Measurements from ENCODE around the gene TIMM29.
A peak's percentile ranks its signal among the peaks of the same experiment; 100 is the strongest.

TIMM29 gene

DNA sequence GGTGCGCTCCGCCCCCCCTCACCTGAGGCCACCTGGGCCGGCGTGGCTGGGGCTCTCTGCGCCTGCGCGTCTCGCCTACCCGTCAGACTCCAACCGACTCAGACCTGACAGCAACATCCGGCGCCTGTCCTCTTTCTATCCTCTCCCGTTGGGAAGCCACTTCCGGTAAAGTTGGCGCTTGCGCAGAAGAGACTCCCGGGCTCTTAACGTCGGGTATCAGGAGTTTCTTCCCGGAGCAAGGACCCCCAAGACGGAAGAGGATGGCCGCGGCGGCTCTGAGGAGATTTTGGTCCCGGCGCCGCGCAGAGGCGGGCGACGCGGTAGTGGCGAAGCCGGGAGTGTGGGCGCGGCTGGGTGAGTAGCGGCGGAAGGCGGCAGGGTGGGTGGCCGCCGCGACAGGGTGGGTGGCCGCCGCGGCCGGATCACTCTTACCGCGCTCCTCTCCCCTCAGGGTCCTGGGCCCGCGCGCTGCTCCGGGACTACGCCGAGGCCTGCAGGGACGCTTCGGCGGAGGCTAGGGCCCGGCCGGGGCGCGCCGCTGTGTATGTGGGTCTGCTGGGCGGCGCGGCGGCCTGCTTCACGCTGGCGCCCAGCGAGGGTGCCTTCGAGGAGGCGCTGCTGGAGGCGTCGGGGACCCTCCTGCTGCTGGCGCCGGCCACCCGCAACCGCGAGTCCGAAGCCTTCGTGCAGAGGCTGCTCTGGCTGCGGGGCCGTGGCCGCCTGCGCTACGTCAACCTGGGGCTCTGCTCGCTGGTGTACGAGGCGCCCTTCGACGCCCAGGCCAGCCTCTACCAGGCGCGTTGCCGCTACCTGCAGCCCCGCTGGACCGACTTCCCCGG is at the start of gene TIMM29, which contains the start of gene YIPF2:
Gene TIMM29 (plus strand): TSS at position 249 of the 839 bp plus-strand sequence. CDS start 12 bp downstream, at position 261.
Gene YIPF2 (minus strand): TSS at position 77 of the 839 bp plus-strand sequence. CDS start 229 bp downstream, outside the sequence.
- H3K27ac ChIP-seq (ENCODE audit: low read depth, low read length) = peak within 1 kb of the TSS; percentile 17
- TF ChIP-seq, protein P1, sequence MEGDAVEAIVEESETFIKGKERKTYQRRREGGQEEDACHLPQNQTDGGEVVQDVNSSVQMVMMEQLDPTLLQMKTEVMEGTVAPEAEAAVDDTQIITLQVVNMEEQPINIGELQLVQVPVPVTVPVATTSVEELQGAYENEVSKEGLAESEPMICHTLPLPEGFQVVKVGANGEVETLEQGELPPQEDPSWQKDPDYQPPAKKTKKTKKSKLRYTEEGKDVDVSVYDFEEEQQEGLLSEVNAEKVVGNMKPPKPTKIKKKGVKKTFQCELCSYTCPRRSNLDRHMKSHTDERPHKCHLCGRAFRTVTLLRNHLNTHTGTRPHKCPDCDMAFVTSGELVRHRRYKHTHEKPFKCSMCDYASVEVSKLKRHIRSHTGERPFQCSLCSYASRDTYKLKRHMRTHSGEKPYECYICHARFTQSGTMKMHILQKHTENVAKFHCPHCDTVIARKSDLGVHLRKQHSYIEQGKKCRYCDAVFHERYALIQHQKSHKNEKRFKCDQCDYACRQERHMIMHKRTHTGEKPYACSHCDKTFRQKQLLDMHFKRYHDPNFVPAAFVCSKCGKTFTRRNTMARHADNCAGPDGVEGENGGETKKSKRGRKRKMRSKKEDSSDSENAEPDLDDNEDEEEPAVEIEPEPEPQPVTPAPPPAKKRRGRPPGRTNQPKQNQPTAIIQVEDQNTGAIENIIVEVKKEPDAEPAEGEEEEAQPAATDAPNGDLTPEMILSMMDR (IDR thresholded peaks at IDR 0.05; ENCODE audit: low read depth, low read length, poor library complexity, severe bottlenecking) = no peak
- no peak for TF ChIP-seq EZH2phosphoT487 (IDR thresholded peaks at IDR 0.05; ENCODE audit: borderline replicate concordance, low read length)
- H3K4me2 ChIP-seq (ENCODE audit: low read length) = peak within 1 kb of the TSS; percentile 86
- peaks cover 5% of the 10 kb centered on the region; the same call in 1 of the 2 replicates for H4K20me1 ChIP-seq (ENCODE audit: control insufficient read depth, insufficient read depth, low read depth, low read length)
- H3F3A ChIP-seq (ENCODE audit: control insufficient read depth, insufficient read depth) = peaks cover 2% of the 10 kb centered on the region; the same call in 1 of the 2 replicates
- H3K9me2 ChIP-seq (replicated peaks; ENCODE audit: control insufficient read depth, low read length) = no peaks in the 10 kb centered on the region
- H3K79me2 ChIP-seq (ENCODE audit: control insufficient read depth, low read length) = peaks cover 42% of the 10 kb centered on the region
- no peaks in the 10 kb centered on the region for H3K9me3 ChIP-seq (ENCODE audit: control insufficient read depth, insufficient read depth, low read length)
- peaks cover 19% of the 10 kb centered on the region for H3K36me3 ChIP-seq (ENCODE audit: control insufficient read depth, low read length)
- peak within 1 kb of the TSS; percentile 86 for H3K4me3 ChIP-seq (ENCODE audit: low read length)
- H3K4me1 ChIP-seq (ENCODE audit: control insufficient read depth, low read length) = peaks cover 15% of the 10 kb centered on the region
- no peaks in the 10 kb centered on the region for H3K27me3 ChIP-seq (ENCODE audit: control insufficient read depth, low read length)

DNA sequence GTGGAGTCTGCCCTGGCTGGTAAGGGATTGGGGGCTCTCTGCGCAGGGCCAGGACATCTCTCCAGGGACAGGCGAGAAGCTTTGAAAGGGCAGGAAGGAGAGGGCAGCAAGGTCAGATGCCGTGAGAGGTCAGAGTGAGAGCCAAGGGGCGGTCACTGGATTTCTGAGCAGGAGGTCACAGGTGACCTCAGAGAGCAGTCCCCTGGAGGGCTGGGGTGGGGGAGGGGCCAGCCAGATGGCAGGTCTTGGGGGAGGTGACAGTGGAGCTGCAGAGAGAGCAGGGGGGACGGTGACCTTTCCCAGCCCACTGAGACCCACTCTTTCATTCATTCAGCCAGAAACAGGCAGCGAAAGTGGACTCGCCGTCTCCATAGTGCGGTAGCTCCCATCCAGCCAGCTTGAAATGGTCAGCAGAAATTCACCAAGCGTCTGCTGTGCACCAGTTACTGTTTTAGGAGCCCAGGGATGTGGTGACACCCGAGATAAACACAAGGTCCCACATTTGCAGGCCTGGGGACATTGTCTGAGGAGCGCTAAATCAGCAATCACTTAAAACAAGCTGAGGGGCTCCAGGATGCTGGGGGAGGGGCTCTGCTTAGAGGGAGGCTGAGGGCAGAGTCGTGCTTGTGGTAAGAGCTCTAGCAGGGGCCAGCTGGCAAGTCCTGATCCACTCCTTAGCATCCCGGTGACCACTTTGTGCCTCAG is 47.1 kb upstream of the TIMM29 start:
- Histone ChIP-seq H3K9me2 (replicated peaks; ENCODE audit: control insufficient read depth, low read length) (no peaks in the 10 kb centered on the region), H3K4me2 (ENCODE audit: low read length) (no peak overlapping the region), H3K27ac (ENCODE audit: low read depth, low read length) (no peak overlapping the region), H3K4me1 (ENCODE audit: control insufficient read depth, low read length) (peaks cover 34% of the 10 kb centered on the region), H3K4me3 (ENCODE audit: low read length) (no peak overlapping the region), H3K9me3 (ENCODE audit: control insufficient read depth, insufficient read depth, low read length) (no peaks in the 10 kb centered on the region), H3K36me3 (ENCODE audit: control insufficient read depth, low read length) (peaks cover 17% of the 10 kb centered on the region), H3K27me3 (ENCODE audit: control insufficient read depth, low read length) (no peaks in the 10 kb centered on the region), H3K79me2 (ENCODE audit: control insufficient read depth, low read length) (peaks cover 94% of the 10 kb centered on the region), H4K20me1 (ENCODE audit: control insufficient read depth, insufficient read depth, low read depth, low read length) (0 out of 2 replicates have a peak, but pooled peaks cover 5% of the 10 kb centered on the region), H3F3A (ENCODE audit: control insufficient read depth, insufficient read depth) (peaks cover 10% of the 10 kb centered on the region)
- TF ChIP-seq EZH2phosphoT487 (IDR thresholded peaks at IDR 0.05; ENCODE audit: borderline replicate concordance, low read length) = no peak
- TF ChIP-seq, protein P1 (IDR thresholded peaks at IDR 0.05; ENCODE audit: low read depth, low read length, poor library complexity, severe bottlenecking) = no peak

DNA sequence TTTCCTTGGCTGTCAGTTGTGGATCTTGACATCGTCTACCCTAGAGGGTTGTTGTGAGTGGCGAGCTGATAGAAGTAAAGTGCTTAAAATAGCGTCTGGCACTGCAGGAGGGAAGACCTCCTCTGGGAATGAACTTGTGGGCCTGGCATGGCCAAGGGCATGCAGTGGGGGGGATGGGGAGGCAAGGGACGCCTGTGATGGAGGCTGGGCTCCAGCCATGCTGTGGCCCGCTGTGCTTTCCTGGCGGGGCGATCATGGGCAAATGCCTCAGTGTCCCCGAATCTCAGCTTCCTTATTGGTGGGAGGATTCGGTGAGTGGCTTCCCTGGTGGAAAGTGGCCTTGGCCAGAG is 46.5 kb upstream of the TIMM29 start:
- Histone ChIP-seq H3K27ac (ENCODE audit: low read depth, low read length) (no peak overlapping the region), H3K9me3 (ENCODE audit: control insufficient read depth, insufficient read depth, low read length) (no peaks in the 10 kb centered on the region), H3K4me1 (ENCODE audit: control insufficient read depth, low read length) (peaks cover 30% of the 10 kb centered on the region), H3K4me2 (ENCODE audit: low read length) (no peak overlapping the region), H3K9me2 (replicated peaks; ENCODE audit: control insufficient read depth, low read length) (no peaks in the 10 kb centered on the region), H4K20me1 (ENCODE audit: control insufficient read depth, insufficient read depth, low read depth, low read length) (0 out of 2 replicates have a peak, but pooled peaks cover 5% of the 10 kb centered on the region), H3K4me3 (ENCODE audit: low read length) (no peak overlapping the region), H3F3A (ENCODE audit: control insufficient read depth, insufficient read depth) (peaks cover 6% of the 10 kb centered on the region; the same call in 1 of the 2 replicates), H3K27me3 (ENCODE audit: control insufficient read depth, low read length) (no peaks in the 10 kb centered on the region), H3K79me2 (ENCODE audit: control insufficient read depth, low read length) (peaks cover 94% of the 10 kb centered on the region), H3K36me3 (ENCODE audit: control insufficient read depth, low read length) (peaks cover 17% of the 10 kb centered on the region)
- TF ChIP-seq, protein P1 (IDR thresholded peaks at IDR 0.05; ENCODE audit: low read depth, low read length, poor library complexity, severe bottlenecking) = no peak
- TF ChIP-seq EZH2phosphoT487 (IDR thresholded peaks at IDR 0.05; ENCODE audit: borderline replicate concordance, low read length) = no peak
